GM18502 (cell line): ENCODE results near the gene GPC5.

Experiments
- ATAC-seq: cut with Tn5 transposase; IDR thresholded peaks from one replicate; pipeline ENCODE4 v1.9.1; 2021; ENCODE audit warnings: mild to moderate bottlenecking; ENCODE audit not compliant: unreplicated experiment, poor library complexity

GPC5 gene

GRCh38 chr13:92549276-92549675, 1150.9 kb downstream of the GPC5 start:
- ATAC-seq = no peak

- no peak for ATAC-seq
These were observed 1155.2 kb downstream of the GPC5 start for GRCh38 chr13:92553470-92554114.

DNA sequence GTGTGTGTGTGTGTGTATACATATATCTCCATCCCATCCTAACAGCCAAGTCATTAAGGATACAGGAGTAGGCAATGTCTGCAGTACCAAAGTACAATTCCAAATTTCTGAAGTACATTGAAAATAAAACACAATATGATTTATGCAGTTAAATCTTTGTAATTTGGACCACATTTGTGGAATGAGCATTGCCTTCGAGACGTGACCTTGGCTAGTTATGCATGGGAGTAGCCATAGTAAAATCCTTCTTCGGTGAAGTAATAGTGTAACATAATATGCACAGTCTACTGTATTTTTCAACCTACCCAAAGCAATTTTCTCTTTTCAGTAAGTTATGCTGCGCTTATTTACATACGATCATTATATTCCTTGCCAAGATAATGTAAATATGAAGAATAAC, 1162.5 kb downstream of the GPC5 start:
- ATAC-seq = no peak

- no peak for ATAC-seq
These were observed 1166.5 kb downstream of the GPC5 start for GRCh38 chr13:92564942-92565341.

GRCh38 chr13:92566767-92567166, 1168.3 kb downstream of the GPC5 start:
- ATAC-seq = no peak

DNA sequence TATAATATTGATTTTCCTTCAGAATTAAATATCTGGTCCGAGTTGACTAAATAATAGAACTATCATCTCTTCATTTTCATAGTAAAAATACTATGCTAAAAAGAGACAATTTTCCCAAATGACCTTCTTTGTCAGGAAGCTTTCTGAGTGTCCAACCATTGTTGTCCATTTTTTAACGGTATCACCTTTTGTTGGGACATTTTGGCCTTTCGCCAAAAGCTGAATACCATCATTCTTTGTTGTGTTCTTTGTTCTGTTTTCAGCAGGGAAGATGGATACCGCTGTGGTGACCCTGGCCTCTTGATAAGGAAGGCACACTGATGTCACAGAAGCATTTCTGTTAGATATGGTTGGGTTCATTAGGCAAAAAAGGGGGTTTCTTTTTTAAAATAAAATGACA, 1173.8 kb downstream of the GPC5 start:
- ATAC-seq = no peak

DNA sequence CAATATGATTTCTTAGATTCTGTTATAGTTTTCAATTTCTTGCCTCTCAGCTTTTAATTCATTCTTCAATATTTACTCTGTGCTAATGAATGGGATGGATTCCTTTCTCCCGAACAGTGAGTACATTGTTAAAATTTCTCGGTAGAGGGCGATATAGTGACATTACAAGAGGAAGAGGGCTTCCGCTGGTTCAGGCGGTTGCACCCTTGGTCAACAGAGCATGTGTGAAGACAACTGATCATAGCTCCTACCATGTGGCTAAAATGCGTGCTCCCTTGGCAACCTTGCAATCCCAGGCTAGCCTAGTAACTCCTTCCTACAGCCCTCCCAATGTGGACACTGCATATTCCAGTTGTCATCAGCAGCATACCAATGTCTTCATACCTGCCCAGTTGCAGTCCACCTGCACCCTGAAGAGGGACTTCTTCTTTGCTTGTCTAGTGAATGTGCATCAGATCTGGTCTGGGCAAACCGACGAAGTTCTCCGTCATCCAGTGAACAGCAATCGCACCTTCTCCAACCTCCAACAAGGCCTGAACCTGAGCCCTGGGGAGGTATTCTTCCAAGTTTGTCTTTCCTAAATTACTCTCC, 1175.1 kb downstream of the GPC5 start:
- ATAC-seq = no peak

DNA sequence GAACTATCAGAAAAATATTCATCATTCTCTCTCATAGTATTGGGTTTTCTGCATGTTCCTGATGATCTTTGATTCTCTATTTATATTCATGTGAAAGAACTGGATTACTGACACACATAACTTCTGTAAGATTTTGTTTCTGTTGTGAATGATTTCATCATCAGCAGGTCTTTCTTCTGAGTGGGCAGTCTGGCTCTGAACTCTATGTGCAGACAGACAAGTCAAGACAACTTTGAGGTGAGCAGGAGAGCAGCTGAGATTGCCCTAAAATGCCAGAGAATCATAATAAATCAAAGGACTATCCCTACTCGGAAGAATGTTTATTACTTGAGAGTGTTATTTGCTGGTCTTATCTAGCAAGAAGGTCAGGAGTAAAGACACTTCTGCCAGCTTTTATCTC, 1176.1 kb downstream of the GPC5 start:
- no peak for ATAC-seq

GRCh38 chr13:92575777-92576176, 1177.4 kb downstream of the GPC5 start:
- ATAC-seq = no peak

DNA sequence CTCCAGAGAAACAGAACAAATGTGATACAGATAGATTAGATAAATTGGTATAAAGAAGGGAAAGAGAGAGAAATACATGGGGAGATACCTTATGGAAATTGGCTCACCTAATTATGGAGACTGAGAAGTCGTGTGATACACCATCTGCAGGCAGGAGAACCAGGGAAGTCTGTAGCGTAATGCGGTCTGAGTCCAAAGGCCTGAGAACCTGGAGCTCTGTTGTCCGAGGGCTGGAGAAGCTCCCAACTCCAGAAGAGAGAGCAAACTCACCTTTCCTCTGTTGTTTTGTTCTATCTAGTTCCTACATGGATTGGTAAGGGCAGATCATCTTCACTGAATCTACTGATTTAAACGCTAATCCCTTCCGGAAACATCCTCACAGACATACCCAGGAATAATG, 1179.9 kb downstream of the GPC5 start:
- no peak for ATAC-seq

DNA sequence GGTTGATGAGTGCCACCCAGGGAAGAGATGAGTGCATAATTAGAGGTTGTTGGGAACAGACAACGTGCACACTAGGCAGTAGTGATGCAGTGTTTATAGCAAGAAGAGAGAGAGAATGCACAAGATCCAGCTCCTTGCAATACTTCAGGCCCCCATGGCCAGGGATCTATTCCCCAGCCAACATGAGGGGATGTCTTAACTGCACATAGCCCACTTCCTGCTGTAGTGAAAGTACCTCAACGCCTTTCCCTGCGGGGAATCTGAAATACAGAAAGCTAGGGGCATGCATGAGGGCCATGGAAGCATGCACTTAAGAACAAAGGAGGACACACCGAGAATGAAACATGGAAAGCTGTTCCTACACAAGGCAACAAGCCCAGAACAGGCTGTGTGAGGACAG, 1191.5 kb downstream of the GPC5 start:
- ATAC-seq = no peak

DNA sequence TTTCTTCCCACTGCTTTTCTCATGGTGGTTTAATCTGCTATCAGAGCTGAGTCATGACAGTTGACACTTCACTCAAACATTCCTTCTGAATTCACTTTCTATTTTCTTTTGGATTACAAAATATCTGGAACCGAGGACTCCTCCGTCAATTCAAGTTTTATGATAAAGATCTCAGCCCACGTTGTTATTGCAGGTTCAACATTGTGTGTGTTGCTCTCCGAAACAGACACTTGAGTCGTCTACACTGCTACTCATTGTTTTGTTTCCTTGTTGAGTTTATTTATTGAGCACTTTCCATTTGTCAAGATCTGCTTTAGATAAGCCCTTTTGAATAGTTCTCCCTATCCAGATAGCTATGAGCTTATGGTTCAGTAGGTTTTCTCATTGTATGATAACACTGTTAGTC, 1192.1 kb downstream of the GPC5 start:
- ATAC-seq = no peak

DNA sequence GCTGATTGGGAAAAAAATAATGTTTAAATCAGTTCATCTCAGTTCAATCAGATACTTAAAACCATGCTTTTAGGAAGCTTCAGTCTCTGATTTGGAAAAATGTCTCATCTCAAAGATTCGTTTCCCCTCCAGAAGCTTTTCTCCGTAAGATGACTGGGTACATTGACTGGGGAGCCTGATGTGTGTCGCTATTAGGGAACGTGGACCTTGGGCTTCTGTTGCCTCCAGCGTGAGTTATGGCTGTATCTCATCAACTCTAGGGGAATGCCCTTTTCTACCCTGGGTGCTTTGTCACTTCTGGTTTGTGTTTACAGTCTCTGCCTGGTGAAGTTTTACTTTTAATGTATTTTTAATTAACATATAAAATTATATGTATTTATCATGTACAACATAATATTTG, 1192.7 kb downstream of the GPC5 start:
- no peak for ATAC-seq

DNA sequence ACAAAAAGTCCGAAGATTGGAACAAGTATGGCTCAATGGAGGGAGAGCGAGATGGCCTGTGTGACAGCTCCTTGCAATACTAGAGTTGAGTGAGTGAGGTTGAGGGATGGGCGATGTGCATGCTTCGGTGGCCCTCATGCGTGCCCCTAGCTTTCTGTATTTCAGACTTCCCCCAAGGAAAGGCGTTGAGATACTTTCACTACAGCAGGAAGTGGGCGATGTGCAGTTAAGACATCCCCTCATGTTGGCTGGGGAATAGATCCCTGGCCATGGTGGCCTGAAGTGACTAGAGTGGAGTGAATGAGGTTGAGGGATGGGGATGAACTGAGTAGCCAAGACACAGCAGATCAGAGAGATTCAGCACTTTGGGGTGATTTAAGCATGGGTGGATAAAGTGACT, 1194.3 kb downstream of the GPC5 start:
- no peak for ATAC-seq

GRCh38 chr13:92602560-92602959, 1204.1 kb downstream of the GPC5 start:
- no peak for ATAC-seq

DNA sequence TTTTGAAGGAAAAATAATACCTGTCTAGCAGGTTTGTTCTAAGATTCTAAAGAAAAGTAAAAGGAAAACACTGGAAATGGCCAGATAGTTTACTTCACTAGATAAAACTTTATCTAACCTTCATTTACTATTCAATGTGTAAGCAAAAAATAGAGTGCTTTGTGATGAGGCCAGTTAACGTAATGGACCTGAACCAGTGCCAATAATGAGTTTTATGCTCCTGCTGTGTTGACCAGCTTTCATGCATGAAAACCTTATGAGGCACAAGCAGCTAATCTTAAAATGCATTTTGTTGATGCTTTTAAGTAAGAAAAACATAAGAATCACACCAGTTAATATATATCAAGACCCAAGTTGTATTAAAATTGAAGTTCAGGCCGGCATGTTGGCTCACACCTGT, 1211.0 kb downstream of the GPC5 start:
- ATAC-seq = no peak

- no peak for ATAC-seq
These were observed 1214.5 kb downstream of the GPC5 start for GRCh38 chr13:92612892-92613291.

GRCh38 chr13:92613921-92614320, 1215.5 kb downstream of the GPC5 start:
- no peak for ATAC-seq

- no peak for ATAC-seq
These were observed 1223.6 kb downstream of the GPC5 start for GRCh38 chr13:92621985-92622384.

DNA sequence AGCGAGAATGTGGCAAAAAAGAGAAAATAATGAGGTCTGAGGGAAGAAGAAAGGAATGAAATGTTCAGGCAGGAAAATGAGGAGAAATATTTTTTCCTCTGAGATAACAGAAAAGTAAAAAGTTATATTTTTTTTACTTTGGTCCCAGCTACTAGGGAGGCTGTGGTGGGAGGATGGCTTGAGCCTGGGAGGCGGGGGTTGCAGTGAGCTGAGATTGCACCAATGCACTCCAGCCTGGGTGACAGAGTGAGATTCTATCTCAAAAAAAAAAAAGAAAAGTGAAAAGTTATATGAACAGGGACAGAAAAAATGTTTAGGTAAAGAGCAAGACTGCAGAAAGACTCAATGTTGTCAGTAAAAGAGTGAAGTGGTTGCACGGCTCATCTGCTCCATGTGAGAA, 1224.5 kb downstream of the GPC5 start:
- ATAC-seq = no peak

DNA sequence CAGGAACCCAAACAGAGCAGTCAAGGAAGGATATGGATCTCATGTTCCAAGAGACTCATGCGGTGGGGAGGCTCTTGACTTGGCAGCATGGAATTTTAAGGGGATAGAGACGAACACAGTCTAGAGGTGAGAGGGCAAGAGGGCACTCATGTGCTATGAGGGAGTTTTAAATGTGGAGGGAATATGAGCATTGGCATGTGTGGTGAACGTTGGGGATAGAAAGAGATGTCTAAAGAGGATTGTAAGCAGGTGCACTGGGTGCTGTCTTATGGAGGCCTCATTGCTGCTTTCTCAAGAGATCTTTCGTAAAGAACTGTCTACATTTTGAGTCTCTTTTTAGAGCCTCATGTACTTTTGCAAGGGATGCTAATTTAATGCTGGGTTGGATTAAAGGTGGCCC, 1227.9 kb downstream of the GPC5 start:
- ATAC-seq = no peak

DNA sequence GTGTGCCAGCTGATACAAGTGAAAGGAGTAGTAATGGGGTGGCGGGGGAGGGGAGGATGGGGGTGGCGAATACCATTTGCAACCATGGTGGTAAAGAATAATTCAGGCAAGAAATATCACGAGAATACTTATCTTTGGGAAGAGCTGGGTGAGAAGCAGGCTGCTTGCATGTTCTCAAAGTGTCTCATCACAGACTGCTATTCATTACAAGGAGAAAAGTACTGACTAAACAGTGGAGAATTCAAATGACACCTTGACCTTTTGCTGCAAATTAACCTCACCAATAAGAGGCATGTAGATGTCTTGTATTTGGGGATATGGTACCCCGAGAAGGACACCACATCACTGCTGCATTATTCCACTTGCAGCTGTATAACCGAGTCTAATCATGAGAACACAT, 1242.5 kb downstream of the GPC5 start:
- ATAC-seq = no peak
